Central memory CD8-positive, alpha-beta T cell (primary cell): ENCODE measurements around the gene NPIPB8.
"Not testable (repeated sequence)": the region's sequence is repeated elsewhere in the genome, so short reads cannot be mapped to it uniquely, and the experiment has no call there.

Experiments used
- ATAC-seq: fragments of 150-1000 bp; cut with Tn5 transposase; replicated peaks from 2 replicates; pipeline ENCODE4 v1.10.0; 2022; ENCODE audit warnings: mild to moderate bottlenecking, moderate FRiP score, moderate number of reproducible peaks; ENCODE audit not compliant: poor library complexity, severe bottlenecking; ENCODE audit errors: extremely low read depth
- DNase-seq, 2 donors: peaks; one replicate each; pipeline ENCODE4 v3.0.0; 2021; ENCODE audit warnings: low spot score in 2 of 2
- H3K27ac Mint-ChIP-seq: one replicate; pipeline ENCODE4 v1.8.0; 2022; ENCODE audit warnings: low read depth, mild to moderate bottlenecking, moderate library complexity, mixed read lengths
- H3K27me3 Mint-ChIP-seq: one replicate; pipeline ENCODE4 v1.8.0; 2022; ENCODE audit warnings: mixed read lengths
- H3K36me3 Mint-ChIP-seq: one replicate; pipeline ENCODE4 v1.8.0; 2022; ENCODE audit warnings: mild to moderate bottlenecking, moderate library complexity, mixed read lengths; ENCODE audit not compliant: insufficient read depth
- H3K4me1 Mint-ChIP-seq: one replicate; pipeline ENCODE4 v1.8.0; 2022; ENCODE audit warnings: mixed read lengths
- H3K4me3 Mint-ChIP-seq: one replicate; pipeline ENCODE4 v1.8.0; 2022; ENCODE audit warnings: mild to moderate bottlenecking, moderate library complexity, mixed read lengths
- H3K9me3 Mint-ChIP-seq: one replicate; pipeline ENCODE4 v1.8.0; 2022; ENCODE audit warnings: mixed read lengths

The NPIPB8 gene

DNA sequence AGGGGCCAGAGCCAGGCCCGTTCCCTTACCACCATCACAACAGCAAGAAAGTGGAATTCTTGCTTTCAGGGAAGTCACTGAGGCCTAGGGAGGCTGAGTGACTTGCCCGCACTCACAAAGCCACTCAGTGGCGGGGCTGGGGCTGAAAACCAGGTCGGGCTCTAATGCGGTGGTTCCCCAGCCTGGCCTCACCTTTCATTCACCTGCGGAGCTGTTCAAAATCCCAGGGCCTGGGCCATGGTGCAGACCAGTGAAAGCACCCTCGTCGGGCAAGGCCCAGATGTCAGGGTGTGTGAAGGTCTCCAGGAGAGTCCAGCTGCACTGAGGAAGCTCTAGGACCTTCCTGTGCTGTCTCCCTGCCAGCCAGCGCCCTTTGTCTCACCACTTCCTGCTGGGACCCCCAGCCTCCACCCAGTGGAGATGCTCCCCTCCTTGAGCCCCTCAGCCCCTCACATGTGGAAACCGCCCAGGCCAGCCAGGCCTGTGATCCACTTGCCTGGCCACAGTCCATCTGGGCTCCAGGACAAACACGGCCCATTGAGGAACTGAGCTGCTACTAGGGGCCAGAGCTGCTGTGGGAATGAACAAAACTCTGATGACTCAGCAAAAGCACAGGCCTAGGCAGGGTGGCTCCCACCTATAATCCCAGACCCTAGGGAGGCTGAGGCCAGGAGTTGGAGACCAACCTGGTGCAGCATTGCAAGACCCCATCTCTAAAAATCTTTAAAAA is 28.8 kb upstream of the NPIPB8 start:
- H3K4me3 Mint-ChIP-seq: not testable (repeated sequence)

GRCh38 chr16:28609631-28610594 is 28.0 kb upstream of the NPIPB8 start, which contains the start of gene SULT1A1:
TSS of gene SULT1A1 (minus strand) at chr16:28610044. CDS start at chr16:28608855, 1,189 bp downstream.
- H3K4me1 Mint-ChIP-seq: peaks cover 10% of the 10 kb centered on the region
- ATAC-seq (no peak), DNase-seq (no peak)
- no peaks in the 10 kb centered on the region for H3K27me3 Mint-ChIP-seq
- H3K27ac Mint-ChIP-seq: no peak within 1 kb of the TSS
- H3K4me3 Mint-ChIP-seq: no peak within 1 kb of the TSS
- no peaks in the 10 kb centered on the region for H3K9me3 Mint-ChIP-seq
- H3K36me3 Mint-ChIP-seq: no peaks in the 10 kb centered on the region

More for the DNA sequence above, 28.8 kb upstream of the NPIPB8 start:
- H3K9me3 Mint-ChIP-seq, ATAC-seq, DNase-seq, H3K36me3 Mint-ChIP-seq, H3K27ac Mint-ChIP-seq, H3K27me3 Mint-ChIP-seq: not testable (repeated sequence)
- peaks cover 10% of the 10 kb centered on the region for H3K4me1 Mint-ChIP-seq

- Mint-ChIP-seq H3K27ac (no peak overlapping the region), H3K36me3 (no peaks in the 10 kb centered on the region), H3K4me1 (peaks cover 10% of the 10 kb centered on the region), H3K27me3 (no peaks in the 10 kb centered on the region), H3K4me3 (no peak overlapping the region), H3K9me3 (no peaks in the 10 kb centered on the region)
- ATAC-seq (no peak), DNase-seq (no peak)
Observed at GRCh38 chr16:28610595-28611191, 27.2 kb upstream of the NPIPB8 start.

GRCh38 chr16:28612359-28613280 is 25.2 kb upstream of the NPIPB8 start:
- not testable (repeated sequence) for H3K27ac Mint-ChIP-seq, H3K36me3 Mint-ChIP-seq, DNase-seq, H3K9me3 Mint-ChIP-seq, H3K27me3 Mint-ChIP-seq, H3K4me3 Mint-ChIP-seq
- peak; percentile 99 for ATAC-seq
- peaks cover 10% of the 10 kb centered on the region for H3K4me1 Mint-ChIP-seq

- not testable (repeated sequence) for H3K4me3 Mint-ChIP-seq, DNase-seq, H3K27ac Mint-ChIP-seq, H3K27me3 Mint-ChIP-seq, H3K36me3 Mint-ChIP-seq, H3K9me3 Mint-ChIP-seq, ATAC-seq
- H3K4me1 Mint-ChIP-seq: peaks cover 10% of the 10 kb centered on the region
Observed at GRCh38 chr16:28613912-28614311, 24.0 kb upstream of the NPIPB8 start.

GRCh38 chr16:28614561-28614960 is 23.3 kb upstream of the NPIPB8 start:
- Mint-ChIP-seq H3K4me1 (peaks cover 10% of the 10 kb centered on the region), H3K36me3 (peaks cover 11% of the 10 kb centered on the region)
- ATAC-seq, H3K27me3 Mint-ChIP-seq, H3K4me3 Mint-ChIP-seq, DNase-seq, H3K9me3 Mint-ChIP-seq, H3K27ac Mint-ChIP-seq: not testable (repeated sequence)

DNA sequence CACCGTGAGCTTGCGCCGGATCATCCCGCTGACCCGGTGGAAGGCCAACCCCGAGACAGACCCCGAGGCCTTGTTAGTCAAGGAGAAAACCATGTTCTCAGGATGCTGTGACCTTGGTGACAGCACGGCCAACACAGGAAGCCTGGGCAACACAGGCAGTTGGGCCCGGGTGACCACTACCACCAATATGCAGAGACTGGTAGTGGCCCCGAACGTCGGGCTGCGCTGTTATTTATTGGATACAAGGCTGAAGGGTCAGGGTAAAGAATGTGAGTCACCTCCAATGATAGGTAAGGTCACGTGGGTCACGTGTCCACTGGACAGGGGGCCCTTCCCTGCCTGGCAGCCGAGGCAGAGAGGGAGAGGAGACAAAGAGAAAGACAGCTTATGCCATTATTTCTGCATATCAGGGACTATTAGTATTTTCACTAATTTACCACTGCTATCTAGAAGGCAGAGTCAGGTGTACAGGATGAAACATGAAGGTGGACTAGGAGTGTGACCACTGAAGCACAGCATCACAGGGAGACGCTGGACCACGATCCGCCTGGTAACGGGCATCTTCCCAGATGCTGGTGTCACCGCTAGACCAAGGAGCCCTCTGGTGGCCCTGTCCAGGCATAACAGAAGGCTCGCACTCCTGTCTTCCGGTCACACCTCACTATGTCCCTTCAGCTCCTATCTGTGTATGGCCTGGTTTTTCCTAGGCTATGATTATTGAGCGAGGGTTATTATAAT is 22.2 kb upstream of the NPIPB8 start:
- not testable (repeated sequence) for DNase-seq, H3K27me3 Mint-ChIP-seq, H3K4me3 Mint-ChIP-seq, H3K4me1 Mint-ChIP-seq, H3K9me3 Mint-ChIP-seq, H3K27ac Mint-ChIP-seq, ATAC-seq
- H3K36me3 Mint-ChIP-seq: peaks cover 13% of the 10 kb centered on the region

DNA sequence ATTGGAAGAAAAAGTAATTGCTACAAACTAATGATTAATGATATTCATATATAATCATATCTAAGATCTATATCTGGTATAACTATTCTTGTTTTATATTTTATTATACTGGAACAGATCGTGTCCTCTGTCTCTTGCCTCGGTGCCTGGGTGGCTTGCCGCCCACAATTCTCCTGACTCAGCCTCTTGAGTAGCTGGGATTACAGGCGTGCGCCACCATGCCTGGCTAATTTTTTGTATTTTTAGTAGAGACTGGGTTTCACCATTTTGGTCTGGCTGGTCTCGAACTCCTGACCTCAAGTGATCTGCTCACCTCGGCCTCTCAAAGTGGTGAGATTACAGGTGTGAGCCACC is 21.7 kb upstream of the NPIPB8 start:
- not testable (repeated sequence) for H3K4me1 Mint-ChIP-seq, H3K27me3 Mint-ChIP-seq, ATAC-seq, H3K4me3 Mint-ChIP-seq, H3K9me3 Mint-ChIP-seq, DNase-seq, H3K27ac Mint-ChIP-seq
- H3K36me3 Mint-ChIP-seq: peaks cover 15% of the 10 kb centered on the region

- H3K4me3 Mint-ChIP-seq: no peak overlapping the region
- no peaks in the 10 kb centered on the region for H3K27me3 Mint-ChIP-seq
- H3K36me3 Mint-ChIP-seq: peaks cover 16% of the 10 kb centered on the region
- H3K9me3 Mint-ChIP-seq: no peaks in the 10 kb centered on the region
- ATAC-seq (no peak), DNase-seq (no peak)
- peaks cover 4% of the 10 kb centered on the region for H3K4me1 Mint-ChIP-seq
- peak overlapping the region; percentile 51 for H3K27ac Mint-ChIP-seq
Observed at GRCh38 chr16:28616636-28617035, 21.2 kb upstream of the NPIPB8 start.

GRCh38 chr16:28617874-28618273 is 20.0 kb upstream of the NPIPB8 start:
- no peaks in the 10 kb centered on the region for H3K27me3 Mint-ChIP-seq
- ATAC-seq: no peak
- no peak overlapping the region for H3K4me3 Mint-ChIP-seq
- no peak for DNase-seq
- H3K9me3 Mint-ChIP-seq: no peaks in the 10 kb centered on the region
- H3K4me1 Mint-ChIP-seq: peaks cover 16% of the 10 kb centered on the region
- no peak overlapping the region for H3K27ac Mint-ChIP-seq
- peaks cover 20% of the 10 kb centered on the region for H3K36me3 Mint-ChIP-seq

- peaks cover 20% of the 10 kb centered on the region for H3K36me3 Mint-ChIP-seq
- not testable (repeated sequence) for H3K9me3 Mint-ChIP-seq, ATAC-seq, H3K27ac Mint-ChIP-seq, H3K4me3 Mint-ChIP-seq, H3K27me3 Mint-ChIP-seq, DNase-seq
- H3K4me1 Mint-ChIP-seq: peaks cover 28% of the 10 kb centered on the region
Observed at GRCh38 chr16:28620316-28620715, 17.5 kb upstream of the NPIPB8 start.
